Muscle layer of duodenum (tissue), 2 donors: ENCODE results near the gene GSTM4.

Experiments used
- H3K27ac ChIP-seq: one replicate; pipeline ENCODE4 v1.7.0; 2013; ENCODE audit warnings: mild to moderate bottlenecking, low read length
- H3K27me3 ChIP-seq: one replicate; pipeline ENCODE4 v1.7.0; 2013; ENCODE audit warnings: low read depth, mild to moderate bottlenecking, control low read depth, low read length
- H3K36me3 ChIP-seq, 2 donors: one replicate each; pipeline ENCODE4 v1.7.0; 2013; ENCODE audit warnings: low read length in 2 of 2, control low read depth in 1 of 2, mild to moderate bottlenecking in 1 of 2; ENCODE audit not compliant: insufficient read depth in 2 of 2, control insufficient read depth in 1 of 2
- H3K4me1 ChIP-seq, 2 donors: one replicate each; pipeline ENCODE4 v1.7.0; 2013; ENCODE audit warnings: low read length in 2 of 2, mild to moderate bottlenecking in 2 of 2, control low read depth in 1 of 2, moderate library complexity in 1 of 2; ENCODE audit not compliant: insufficient read depth in 2 of 2, control insufficient read depth in 1 of 2
- H3K4me3 ChIP-seq, 2 donors: one replicate each; pipeline ENCODE4 v1.7.0; 2013; ENCODE audit warnings: low read length in 2 of 2, low read depth in 1 of 2, mild to moderate bottlenecking in 1 of 2
- H3K9me3 ChIP-seq, 2 donors: one replicate each; pipeline ENCODE4 v1.7.0; 2013; ENCODE audit warnings: low read length in 2 of 2, control low read depth in 1 of 2, mild to moderate bottlenecking in 1 of 2; ENCODE audit not compliant: control insufficient read depth in 1 of 2
- donor health status: healthy.

Gene GSTM4

GRCh38 chr1:109655615-109656519 lies at the start of gene GSTM4:
Gene GSTM4, plus strand, starts transcription at chr1:109656099. Its CDS starts 291 bp downstream, at chr1:109656390.
- Histone ChIP-seq H3K9me3 (no peaks in the 10 kb centered on the region), H3K36me3 (peaks cover 14 to 26% of the 10 kb centered on the region in 2 donors), H3K27me3 (no peaks in the 10 kb centered on the region), H3K4me1 (peaks cover 0 to 28% of the 10 kb centered on the region in 2 donors), H3K27ac (peak within 1 kb of the TSS; percentile 92), H3K4me3 (peak within 1 kb of the TSS; percentile 75 to 81)

GRCh38 chr1:109609881-109610280 lies 46.0 kb upstream of the GSTM4 start:
- H3K27me3 ChIP-seq: no peaks in the 10 kb centered on the region
- no peaks in the 10 kb centered on the region for H3K9me3 ChIP-seq
- H3K27ac ChIP-seq: no peak overlapping the region
- H3K4me3 ChIP-seq: no peak overlapping the region
- H3K4me1 ChIP-seq: peaks cover 0 to 3% of the 10 kb centered on the region in 2 donors
- no peaks in the 10 kb centered on the region for H3K36me3 ChIP-seq

GRCh38 chr1:109610609-109611307 lies 45.1 kb upstream of the GSTM4 start:
- H3K4me1 ChIP-seq: peaks cover 0 to 3% of the 10 kb centered on the region in 2 donors
- H3K9me3 ChIP-seq: no peaks in the 10 kb centered on the region
- H3K4me3 ChIP-seq: no peak overlapping the region
- H3K27ac ChIP-seq: no peak overlapping the region
- H3K36me3 ChIP-seq: no peaks in the 10 kb centered on the region
- no peaks in the 10 kb centered on the region for H3K27me3 ChIP-seq

GRCh38 chr1:109611308-109611990 lies 44.5 kb upstream of the GSTM4 start:
- Histone ChIP-seq H3K9me3 (no peaks in the 10 kb centered on the region), H3K27ac (no peak overlapping the region), H3K4me3 (no peak overlapping the region), H3K4me1 (peaks cover 0 to 3% of the 10 kb centered on the region in 2 donors), H3K36me3 (no peaks in the 10 kb centered on the region), H3K27me3 (no peaks in the 10 kb centered on the region)

GRCh38 chr1:109613361-109614147 lies 42.3 kb upstream of the GSTM4 start:
- Histone ChIP-seq H3K9me3 (no peaks in the 10 kb centered on the region), H3K27ac (no peak overlapping the region), H3K4me3 (no peak overlapping the region), H3K36me3 (no peaks in the 10 kb centered on the region), H3K27me3 (no peaks in the 10 kb centered on the region), H3K4me1 (peaks cover 0 to 3% of the 10 kb centered on the region in 2 donors)

GRCh38 chr1:109615879-109616278 lies 40.0 kb upstream of the GSTM4 start:
- Histone ChIP-seq H3K4me3 (no peak overlapping the region), H3K27ac (peak overlapping the region; percentile 62), H3K4me1 (peaks cover 3 to 10% of the 10 kb centered on the region in 2 donors), H3K27me3 (no peaks in the 10 kb centered on the region), H3K36me3 (peaks cover 0 to 7% of the 10 kb centered on the region in 2 donors), H3K9me3 (no peaks in the 10 kb centered on the region)

- Histone ChIP-seq H3K9me3 (no peaks in the 10 kb centered on the region), H3K4me1 (peaks cover 3 to 15% of the 10 kb centered on the region in 2 donors), H3K27ac (peak overlapping the region; percentile 62), H3K4me3 (no peak overlapping the region), H3K36me3 (peaks cover 0 to 7% of the 10 kb centered on the region in 2 donors), H3K27me3 (no peaks in the 10 kb centered on the region)
Observed at GRCh38 chr1:109616391-109616790, 39.5 kb upstream of the GSTM4 start.

GRCh38 chr1:109617291-109617801 lies 38.6 kb upstream of the GSTM4 start:
- H3K4me3 ChIP-seq: no peak overlapping the region
- no peaks in the 10 kb centered on the region for H3K9me3 ChIP-seq
- peaks cover 12 to 24% of the 10 kb centered on the region in 2 donors for H3K4me1 ChIP-seq
- peaks cover 0 to 7% of the 10 kb centered on the region in 2 donors for H3K36me3 ChIP-seq
- H3K27me3 ChIP-seq: no peaks in the 10 kb centered on the region
- peak overlapping the region; percentile 62 for H3K27ac ChIP-seq

- Histone ChIP-seq H3K36me3 (peaks cover 0 to 7% of the 10 kb centered on the region in 2 donors), H3K27me3 (no peaks in the 10 kb centered on the region), H3K4me3 (peak overlapping the region; percentile 82 to 92), H3K9me3 (no peaks in the 10 kb centered on the region), H3K4me1 (peaks cover 17 to 40% of the 10 kb centered on the region in 2 donors), H3K27ac (peak overlapping the region; percentile 93)
Observed at GRCh38 chr1:109618661-109619575, 37.0 kb upstream of the GSTM4 start.
